Liver (tissue), 2 donors: ENCODE measurements around the gene CGB2.

ENCODE experiments used
- REST ChIP-seq: IDR thresholded peaks from 2 replicates; pipeline ENCODE4 v1.6.1; 2016; ENCODE audit warnings: antibody characterized with exemption, mild to moderate bottlenecking
- TF ChIP-seq, protein P1 (sequence below): fragments of 150-350 bp; IDR thresholded peaks from 2 replicates; pipeline ENCODE4 v1.5.1; 2017; ENCODE audit warnings: improper control_type of control experiment, low read depth, low read length; ENCODE audit not compliant: missing input control
- donor health status: healthy.

DNA sequence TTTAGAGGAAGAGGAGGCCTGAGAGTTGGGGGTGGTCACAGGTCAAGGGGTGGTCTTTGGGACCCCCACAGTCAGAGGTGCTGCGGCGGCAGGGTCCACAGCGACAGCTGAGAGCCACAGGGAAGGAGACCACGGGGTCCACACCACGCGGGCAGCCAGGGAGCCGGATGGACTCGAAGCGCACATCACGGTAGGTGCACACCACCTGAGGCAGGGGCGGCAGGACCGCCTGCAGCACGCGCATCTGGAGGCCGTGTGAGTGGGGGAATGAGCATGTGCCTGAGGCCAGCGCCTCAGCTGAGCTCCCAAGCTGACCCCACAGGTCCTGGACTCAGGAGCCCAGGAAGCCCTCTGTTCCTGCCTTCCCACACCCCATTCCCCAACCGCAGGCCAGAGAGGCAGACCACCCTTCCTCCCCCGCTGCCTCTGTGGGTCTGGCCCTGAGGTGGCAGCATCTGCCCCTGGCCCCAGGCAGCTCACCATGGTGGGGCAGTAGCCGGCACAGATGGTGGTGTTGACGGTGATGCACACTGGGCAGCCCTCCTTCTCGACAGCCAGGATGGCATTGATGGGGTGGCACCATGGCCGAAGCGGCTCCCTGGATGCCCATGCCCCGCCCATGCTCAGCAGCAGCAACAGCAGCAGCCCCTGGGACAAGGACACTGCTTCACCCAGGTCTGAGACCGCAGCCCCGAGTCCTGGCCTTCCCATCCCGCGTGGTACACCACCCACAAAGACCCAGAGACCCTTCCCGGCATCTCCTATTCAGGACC lies 15.4 kb upstream of the CGB2 start:
- TF ChIP-seq, protein P1, sequence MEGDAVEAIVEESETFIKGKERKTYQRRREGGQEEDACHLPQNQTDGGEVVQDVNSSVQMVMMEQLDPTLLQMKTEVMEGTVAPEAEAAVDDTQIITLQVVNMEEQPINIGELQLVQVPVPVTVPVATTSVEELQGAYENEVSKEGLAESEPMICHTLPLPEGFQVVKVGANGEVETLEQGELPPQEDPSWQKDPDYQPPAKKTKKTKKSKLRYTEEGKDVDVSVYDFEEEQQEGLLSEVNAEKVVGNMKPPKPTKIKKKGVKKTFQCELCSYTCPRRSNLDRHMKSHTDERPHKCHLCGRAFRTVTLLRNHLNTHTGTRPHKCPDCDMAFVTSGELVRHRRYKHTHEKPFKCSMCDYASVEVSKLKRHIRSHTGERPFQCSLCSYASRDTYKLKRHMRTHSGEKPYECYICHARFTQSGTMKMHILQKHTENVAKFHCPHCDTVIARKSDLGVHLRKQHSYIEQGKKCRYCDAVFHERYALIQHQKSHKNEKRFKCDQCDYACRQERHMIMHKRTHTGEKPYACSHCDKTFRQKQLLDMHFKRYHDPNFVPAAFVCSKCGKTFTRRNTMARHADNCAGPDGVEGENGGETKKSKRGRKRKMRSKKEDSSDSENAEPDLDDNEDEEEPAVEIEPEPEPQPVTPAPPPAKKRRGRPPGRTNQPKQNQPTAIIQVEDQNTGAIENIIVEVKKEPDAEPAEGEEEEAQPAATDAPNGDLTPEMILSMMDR, result no peak
- TF ChIP-seq REST, result no peak
